ENCODE results near the gene ZNF45.
A peak's percentile ranks its signal among the peaks of the same experiment; 100 is the strongest.
"Not testable (repeated sequence)": the region's sequence is repeated elsewhere in the genome, so short reads cannot be mapped to it uniquely, and the experiment has no call there.

ZNF45 gene

GRCh38 chr19:43934985-43935708 is at the start of gene ZNF45:
TSS of gene ZNF45 (minus strand) at chr19:43935282. CDS start at chr19:43922185, 13,097 bp downstream.
- DNase-seq (ENCODE audit: low spot score): peak; percentile 92

GRCh38 chr19:43984687-43985000 is 49.6 kb upstream of the ZNF45 start:
- no peak for DNase-seq (ENCODE audit: low spot score)

- peak; percentile 99 for DNase-seq (ENCODE audit: low spot score)
These were observed 49.0 kb upstream of the ZNF45 start, which contains the start of gene ZNF155 for GRCh38 chr19:43983912-43984686. TSS of gene ZNF155 (plus strand) at chr19:43984188. CDS start at chr19:43988544, 4,356 bp downstream.

- DNase-seq (ENCODE audit: low spot score): no peak
These were observed 48.4 kb upstream of the ZNF45 start for GRCh38 chr19:43983544-43983911.

GRCh38 chr19:43976732-43977131 is 41.6 kb upstream of the ZNF45 start:
- DNase-seq (ENCODE audit: low spot score): no peak

GRCh38 chr19:43966079-43966694 is 31.1 kb upstream of the ZNF45 start:
- no peak for DNase-seq (ENCODE audit: low spot score)

- no peak for DNase-seq (ENCODE audit: low spot score)
These were observed 25.3 kb upstream of the ZNF45 start for GRCh38 chr19:43960411-43960810.

- DNase-seq (ENCODE audit: low spot score): no peak
These were observed 22.8 kb upstream of the ZNF45 start for GRCh38 chr19:43957891-43958290.

- no peak for DNase-seq (ENCODE audit: low spot score)
These were observed 21.7 kb upstream of the ZNF45 start for GRCh38 chr19:43956827-43957226.

- DNase-seq (ENCODE audit: low spot score): peak; percentile 92
These were observed 16.0 kb upstream of the ZNF45 start, which contains the start of gene ZNF221 for GRCh38 chr19:43950834-43951645. TSS of gene ZNF221 (plus strand) at chr19:43951228. CDS start at chr19:43962727, 11,499 bp downstream.

- not testable (repeated sequence) for DNase-seq (ENCODE audit: low spot score)
These were observed 14.7 kb upstream of the ZNF45 start for GRCh38 chr19:43949803-43950202.

GRCh38 chr19:43947412-43947811 is 12.3 kb upstream of the ZNF45 start:
- DNase-seq (ENCODE audit: low spot score): not testable (repeated sequence)

GRCh38 chr19:43941209-43941608 is 6.1 kb upstream of the ZNF45 start:
- DNase-seq (ENCODE audit: low spot score): no peak

- DNase-seq (ENCODE audit: low spot score): no peak
These were observed 5.6 kb upstream of the ZNF45 start for GRCh38 chr19:43940719-43941118.

GRCh38 chr19:43939557-43940260 is 4.6 kb upstream of the ZNF45 start:
- no peak for DNase-seq (ENCODE audit: low spot score)

GRCh38 chr19:43936188-43936587 is 1.1 kb upstream of the ZNF45 start:
- DNase-seq (ENCODE audit: low spot score): no peak

- peak; percentile 20 for DNase-seq (ENCODE audit: low spot score)
These were observed 762 bp downstream of the ZNF45 start for GRCh38 chr19:43934055-43934984.

- no peak for DNase-seq (ENCODE audit: low spot score)
These were observed 6.3 kb downstream of the ZNF45 start for GRCh38 chr19:43928820-43929219.

GRCh38 chr19:43923875-43924274 is 11.2 kb downstream of the ZNF45 start:
- DNase-seq (ENCODE audit: low spot score): no peak

GRCh38 chr19:43914051-43914450 is 21.0 kb downstream of the ZNF45 start:
- DNase-seq (ENCODE audit: low spot score): no peak

Measured in SW480 (cell line).